Activated naive CD8-positive, alpha-beta T cell (primary cell): Measurements from ENCODE around the gene MYRF.

Experiments used
- H3K27ac Mint-ChIP-seq: one replicate; pipeline ENCODE4 v1.8.0; 2021; ENCODE audit warnings: mixed read lengths
- H3K27me3 Mint-ChIP-seq: one replicate; pipeline ENCODE4 v1.8.0; 2021; ENCODE audit warnings: mixed read lengths
- H3K36me3 Mint-ChIP-seq: one replicate; pipeline ENCODE4 v1.8.0; 2021; ENCODE audit warnings: mixed read lengths
- H3K4me1 Mint-ChIP-seq: one replicate; pipeline ENCODE4 v1.8.0; 2021; ENCODE audit warnings: low read depth, mixed read lengths
- H3K4me3 Mint-ChIP-seq: one replicate; pipeline ENCODE4 v1.8.0; 2021; ENCODE audit warnings: mild to moderate bottlenecking, mixed read lengths
- H3K9me3 Mint-ChIP-seq: one replicate; pipeline ENCODE4 v1.8.0; 2021; ENCODE audit warnings: low read depth, mixed read lengths

Gene MYRF

DNA sequence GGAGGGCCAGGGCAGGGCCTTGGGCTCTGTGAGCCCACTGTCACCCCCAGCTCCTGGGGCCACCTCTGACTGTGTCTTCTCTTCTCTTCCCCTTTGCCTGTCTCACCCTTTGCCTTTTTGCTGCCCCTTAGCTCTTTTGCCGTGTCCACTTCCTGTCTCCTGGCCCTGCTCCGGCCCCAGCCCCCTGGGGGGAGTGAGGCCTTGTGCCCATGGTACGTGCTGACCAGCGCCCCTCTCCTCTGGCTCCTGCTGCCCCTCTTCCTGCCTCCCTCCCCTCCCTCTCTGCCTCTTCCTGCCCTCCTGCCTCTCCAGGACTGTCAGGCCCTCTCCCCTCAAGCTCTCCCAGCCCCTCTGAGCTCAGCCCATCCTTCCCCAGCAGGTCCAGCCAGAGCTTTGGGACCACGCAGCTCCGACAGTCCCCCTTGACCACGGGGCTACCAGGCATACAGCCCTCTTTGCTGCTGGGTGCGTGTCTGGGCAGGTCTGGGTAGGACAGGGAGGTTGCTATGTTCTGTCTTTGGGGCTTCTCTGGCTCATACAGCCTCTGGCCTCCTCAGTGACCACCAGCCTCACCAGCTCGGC, 28.2 kb downstream of the MYRF start:
- Mint-ChIP-seq H3K36me3 (no peaks in the 10 kb centered on the region), H3K4me1 (peaks cover 12% of the 10 kb centered on the region), H3K27me3 (no peaks in the 10 kb centered on the region), H3K9me3 (no peaks in the 10 kb centered on the region), H3K4me3 (no peak overlapping the region), H3K27ac (no peak overlapping the region)

DNA sequence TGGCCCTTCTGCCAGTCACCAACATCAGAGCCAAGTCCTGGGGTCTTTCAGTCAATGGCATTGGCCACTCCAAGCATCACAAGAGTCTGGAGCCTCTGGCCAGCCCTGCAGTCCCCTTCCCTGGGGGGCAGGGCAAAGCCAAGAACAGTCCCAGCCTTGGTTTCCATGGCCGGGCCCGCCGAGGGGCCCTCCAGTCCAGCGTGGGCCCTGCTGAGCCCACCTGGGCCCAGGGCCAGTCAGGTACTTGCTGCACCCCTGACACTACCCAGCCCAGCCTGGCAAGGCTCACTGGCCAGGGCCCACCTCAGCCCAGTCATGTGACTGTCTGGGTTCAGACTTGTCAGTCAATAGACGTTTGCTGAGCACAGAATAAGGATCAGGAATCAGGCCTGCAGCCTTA, 29.1 kb downstream of the MYRF start:
- no peak overlapping the region for H3K27ac Mint-ChIP-seq
- peaks cover 11% of the 10 kb centered on the region for H3K4me1 Mint-ChIP-seq
- H3K36me3 Mint-ChIP-seq = no peaks in the 10 kb centered on the region
- no peaks in the 10 kb centered on the region for H3K27me3 Mint-ChIP-seq
- H3K9me3 Mint-ChIP-seq = no peaks in the 10 kb centered on the region
- no peak overlapping the region for H3K4me3 Mint-ChIP-seq

- Mint-ChIP-seq H3K27ac (no peak overlapping the region), H3K9me3 (no peaks in the 10 kb centered on the region), H3K27me3 (no peaks in the 10 kb centered on the region), H3K4me3 (no peak overlapping the region), H3K4me1 (peaks cover 6% of the 10 kb centered on the region), H3K36me3 (no peaks in the 10 kb centered on the region)
These were observed 29.9 kb downstream of the MYRF start for GRCh38 chr11:61782299-61782698.

GRCh38 chr11:61782841-61783240, 30.4 kb downstream of the MYRF start:
- H3K27ac Mint-ChIP-seq = no peak overlapping the region
- no peak overlapping the region for H3K4me3 Mint-ChIP-seq
- no peaks in the 10 kb centered on the region for H3K9me3 Mint-ChIP-seq
- no peaks in the 10 kb centered on the region for H3K36me3 Mint-ChIP-seq
- peaks cover 4% of the 10 kb centered on the region for H3K4me1 Mint-ChIP-seq
- no peaks in the 10 kb centered on the region for H3K27me3 Mint-ChIP-seq

DNA sequence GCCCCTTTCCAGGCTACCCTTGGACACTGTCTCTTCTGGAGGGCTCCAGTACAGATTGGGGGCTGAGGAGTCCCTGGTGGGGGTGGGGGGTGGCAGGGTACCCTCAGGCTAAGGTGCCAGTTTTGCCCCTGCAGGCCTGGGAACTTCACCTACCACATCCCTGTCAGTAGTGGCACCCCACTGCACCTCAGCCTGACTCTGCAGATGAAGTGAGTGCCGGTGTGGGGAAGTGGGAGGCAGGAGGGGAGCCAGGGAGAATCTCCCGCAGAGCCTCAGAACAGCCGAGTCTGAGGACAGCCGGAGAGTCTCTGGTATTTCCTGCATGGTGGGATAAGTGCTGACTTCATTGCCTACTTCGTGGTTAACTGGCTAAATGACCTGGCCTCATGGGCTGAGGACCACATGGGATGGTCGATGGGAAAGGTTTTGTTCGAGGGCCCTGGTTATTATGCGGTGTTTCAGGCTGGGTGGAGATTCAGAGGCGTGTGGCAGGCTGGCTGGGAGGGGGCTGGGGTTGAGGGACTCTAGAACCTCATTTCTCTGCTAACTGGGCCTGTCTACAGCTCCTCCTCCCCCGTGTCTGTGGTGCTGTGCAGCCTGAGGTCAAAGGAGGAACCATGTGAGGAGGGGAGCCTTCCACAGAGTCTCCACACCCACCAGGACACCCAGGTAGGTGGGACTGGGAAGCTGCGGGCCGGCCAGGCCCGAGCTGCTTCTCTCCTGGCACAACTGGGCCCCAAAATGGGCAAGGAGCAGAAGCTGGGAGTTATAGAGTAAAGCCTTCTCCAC, 31.5 kb downstream of the MYRF start:
- no peak overlapping the region for H3K4me3 Mint-ChIP-seq
- no peaks in the 10 kb centered on the region for H3K27me3 Mint-ChIP-seq
- peaks cover 2% of the 10 kb centered on the region for H3K4me1 Mint-ChIP-seq
- no peaks in the 10 kb centered on the region for H3K9me3 Mint-ChIP-seq
- no peak overlapping the region for H3K27ac Mint-ChIP-seq
- H3K36me3 Mint-ChIP-seq = peaks cover 2% of the 10 kb centered on the region

DNA sequence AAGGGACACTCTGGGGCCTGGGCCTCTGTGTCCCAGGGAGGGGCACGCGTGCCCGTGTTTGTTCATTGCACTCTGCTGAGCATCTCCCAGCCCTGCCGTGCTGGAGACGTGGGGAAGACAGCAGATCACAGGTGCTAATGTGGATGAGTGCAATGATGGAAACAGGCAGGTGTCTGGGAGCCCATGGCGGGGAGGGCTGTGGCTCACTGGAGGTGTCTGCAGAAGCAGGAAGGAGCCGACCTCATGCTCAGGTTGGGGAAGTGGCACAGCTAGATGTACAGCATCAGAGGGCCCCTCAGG, 32.0 kb downstream of the MYRF start:
- Mint-ChIP-seq H3K4me1 (peaks cover 2% of the 10 kb centered on the region), H3K9me3 (no peaks in the 10 kb centered on the region), H3K27ac (no peak overlapping the region)

GRCh38 chr11:61785837-61786402, 33.5 kb downstream of the MYRF start:
- Mint-ChIP-seq H3K4me1 (peaks cover 9% of the 10 kb centered on the region), H3K36me3 (peaks cover 2% of the 10 kb centered on the region), H3K9me3 (no peaks in the 10 kb centered on the region), H3K4me3 (no peak overlapping the region), H3K27me3 (no peaks in the 10 kb centered on the region), H3K27ac (no peak overlapping the region)

More for the DNA sequence above, 32.0 kb downstream of the MYRF start:
- Mint-ChIP-seq H3K36me3 (peaks cover 2% of the 10 kb centered on the region), H3K4me3 (no peak overlapping the region), H3K27me3 (no peaks in the 10 kb centered on the region)

DNA sequence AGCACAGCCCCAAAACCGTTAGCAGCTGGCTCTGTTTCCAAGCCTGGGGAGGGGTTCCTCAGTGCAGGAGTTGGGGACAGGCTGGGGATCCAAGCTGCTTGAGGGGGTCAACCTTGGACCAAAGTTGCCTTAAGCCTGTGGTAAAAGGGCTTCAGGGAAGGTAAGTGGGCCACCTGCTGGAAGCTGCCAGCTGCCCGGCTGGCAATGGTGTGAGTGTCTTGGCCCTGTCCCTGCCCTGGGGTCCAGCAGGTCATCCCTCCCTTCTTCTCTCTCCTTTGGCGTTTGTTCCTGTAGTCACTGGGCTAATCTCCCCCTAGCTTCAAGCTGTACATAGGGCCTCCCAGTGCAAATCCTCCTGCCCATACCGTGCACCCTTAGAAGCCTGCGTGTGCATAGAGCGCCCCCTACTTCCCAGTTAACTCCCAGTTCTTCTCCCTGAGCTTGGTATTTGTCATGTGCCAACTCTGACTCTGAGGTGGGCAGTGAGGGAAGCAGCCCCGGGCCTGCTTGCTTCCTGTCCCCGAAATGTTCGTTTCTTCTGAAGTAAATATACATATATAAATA, 35.6 kb downstream of the MYRF start:
- Mint-ChIP-seq H3K9me3 (no peaks in the 10 kb centered on the region), H3K4me1 (peaks cover 16% of the 10 kb centered on the region), H3K27me3 (no peaks in the 10 kb centered on the region), H3K27ac (no peak overlapping the region), H3K36me3 (peaks cover 6% of the 10 kb centered on the region), H3K4me3 (no peak overlapping the region)

DNA sequence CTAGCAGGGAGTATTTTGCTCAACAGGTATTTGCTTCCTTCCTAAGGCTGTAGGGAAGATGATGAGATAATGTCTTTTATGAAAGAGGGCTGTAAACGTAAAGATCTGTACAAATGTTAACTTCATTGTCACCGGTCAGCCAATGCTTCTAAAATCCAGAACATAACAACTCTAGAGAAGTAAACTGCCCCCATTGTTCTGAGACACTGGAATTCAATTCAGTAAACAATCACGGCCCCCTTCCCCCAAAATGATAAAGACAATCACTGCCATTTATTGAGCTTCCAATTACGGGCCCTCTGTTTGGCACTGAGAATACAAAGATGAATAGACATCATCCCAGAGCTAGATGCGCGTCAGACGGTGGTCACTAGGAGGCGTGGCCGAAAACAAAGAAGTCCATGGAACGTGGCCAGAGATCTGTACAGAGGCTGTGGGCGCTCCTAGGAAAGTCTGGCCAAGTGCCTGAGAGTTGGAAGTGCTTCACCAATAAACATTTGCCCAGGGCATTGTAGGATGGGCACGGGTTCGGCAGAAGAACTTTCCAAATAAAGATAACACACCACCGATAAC, 39.4 kb downstream of the MYRF start:
- H3K27ac Mint-ChIP-seq = peak overlapping the region; percentile 100
- no peaks in the 10 kb centered on the region for H3K9me3 Mint-ChIP-seq
- peak overlapping the region; percentile 97 for H3K4me3 Mint-ChIP-seq
- peaks cover 6% of the 10 kb centered on the region for H3K36me3 Mint-ChIP-seq
- no peaks in the 10 kb centered on the region for H3K27me3 Mint-ChIP-seq
- peaks cover 26% of the 10 kb centered on the region for H3K4me1 Mint-ChIP-seq

- Mint-ChIP-seq H3K4me3 (peak within 1 kb of the TSS; percentile 97), H3K9me3 (no peaks in the 10 kb centered on the region), H3K27me3 (no peaks in the 10 kb centered on the region), H3K27ac (peak within 1 kb of the TSS; percentile 100), H3K36me3 (peaks cover 11% of the 10 kb centered on the region), H3K4me1 (peaks cover 31% of the 10 kb centered on the region)
These were observed 40.1 kb downstream of the MYRF start, which contains the start of the genes FEN1 and TMEM258 for GRCh38 chr11:61792310-61793082. FEN1 (plus strand) TSS chr11:61792911; CDS start chr11:61795362, 2,451 bp downstream. TMEM258 (minus strand) TSS chr11:61792599; CDS start chr11:61792558, 41 bp downstream.

- Mint-ChIP-seq H3K4me1 (peaks cover 28% of the 10 kb centered on the region), H3K36me3 (peaks cover 9% of the 10 kb centered on the region), H3K27me3 (no peaks in the 10 kb centered on the region), H3K9me3 (no peaks in the 10 kb centered on the region), H3K4me3 (peak overlapping the region; percentile 97), H3K27ac (peak overlapping the region; percentile 100)
These were observed 40.8 kb downstream of the MYRF start for GRCh38 chr11:61793083-61793828.

DNA sequence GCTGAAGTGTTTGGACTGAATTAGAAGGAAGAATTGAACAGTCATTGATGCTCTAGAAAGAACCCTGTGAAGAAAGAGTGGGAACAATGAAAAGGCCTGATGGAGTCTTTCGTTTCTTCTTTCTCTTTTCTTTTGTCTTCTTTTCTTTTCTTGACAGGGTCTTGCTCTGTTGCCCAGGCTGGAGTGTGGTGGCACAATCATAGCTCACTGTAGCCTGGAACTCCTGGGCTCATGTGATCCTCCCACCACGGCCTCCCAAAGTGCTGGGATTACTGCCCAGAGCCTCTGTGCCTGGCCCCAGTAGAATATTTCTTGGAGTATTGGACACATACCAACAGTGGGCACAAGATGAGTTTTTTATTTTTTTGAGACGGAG, 41.4 kb downstream of the MYRF start:
- peaks cover 28% of the 10 kb centered on the region for H3K4me1 Mint-ChIP-seq
- no peaks in the 10 kb centered on the region for H3K9me3 Mint-ChIP-seq
- H3K27ac Mint-ChIP-seq = peak overlapping the region; percentile 100
- H3K36me3 Mint-ChIP-seq = peaks cover 9% of the 10 kb centered on the region
- no peaks in the 10 kb centered on the region for H3K27me3 Mint-ChIP-seq
- peak overlapping the region; percentile 97 for H3K4me3 Mint-ChIP-seq

DNA sequence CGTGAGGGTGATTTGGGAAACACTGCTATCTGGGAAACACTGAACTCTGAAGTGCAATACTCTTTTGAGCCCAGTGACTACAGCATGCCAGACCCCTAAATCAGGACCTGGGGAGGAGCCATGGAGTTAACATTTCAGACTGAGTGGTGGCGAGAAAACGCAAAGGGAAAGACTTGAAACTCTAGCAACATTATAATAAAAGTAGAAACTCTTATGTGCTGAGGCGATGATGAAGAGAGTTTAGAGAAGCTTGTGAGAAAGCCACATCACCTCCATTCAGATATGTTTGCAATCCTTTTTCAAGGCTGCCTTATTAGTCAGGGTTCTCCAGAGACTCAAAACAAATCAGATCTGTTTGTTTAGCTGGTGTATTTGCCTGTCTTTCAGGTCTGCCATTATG, 42.1 kb downstream of the MYRF start:
- Mint-ChIP-seq H3K36me3 (peaks cover 10% of the 10 kb centered on the region), H3K27me3 (no peaks in the 10 kb centered on the region), H3K4me3 (peak overlapping the region; percentile 7), H3K4me1 (peaks cover 28% of the 10 kb centered on the region), H3K27ac (no peak overlapping the region), H3K9me3 (no peaks in the 10 kb centered on the region)

DNA sequence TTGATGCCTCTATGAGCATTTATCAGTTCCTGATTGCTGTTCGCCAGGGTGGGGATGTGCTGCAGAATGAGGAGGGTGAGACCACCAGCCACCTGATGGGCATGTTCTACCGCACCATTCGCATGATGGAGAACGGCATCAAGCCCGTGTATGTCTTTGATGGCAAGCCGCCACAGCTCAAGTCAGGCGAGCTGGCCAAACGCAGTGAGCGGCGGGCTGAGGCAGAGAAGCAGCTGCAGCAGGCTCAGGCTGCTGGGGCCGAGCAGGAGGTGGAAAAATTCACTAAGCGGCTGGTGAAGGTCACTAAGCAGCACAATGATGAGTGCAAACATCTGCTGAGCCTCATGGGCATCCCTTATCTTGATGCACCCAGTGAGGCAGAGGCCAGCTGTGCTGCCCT, 43.0 kb downstream of the MYRF start:
- Mint-ChIP-seq H3K4me1 (peaks cover 25% of the 10 kb centered on the region), H3K36me3 (peaks cover 12% of the 10 kb centered on the region), H3K4me3 (no peak overlapping the region), H3K27me3 (no peaks in the 10 kb centered on the region), H3K9me3 (no peaks in the 10 kb centered on the region), H3K27ac (no peak overlapping the region)
